BJ (cell line): ENCODE data around the gene NAT8. TPM values are rescaled to one million over a fixed set of nuclear protein-coding genes. Genes with fewer than 3 reads are reported as not detected.
"Not testable (repeated sequence)": the region's sequence is repeated elsewhere in the genome, so short reads cannot be mapped to it uniquely, and the experiment has no call there.

Experiments used
- CTCF ChIA-PET: fragments of 350-600 bp; formaldehyde crosslinking; extraction: SDS; loops from one replicate; lab custom pipeline; 2021; ENCODE audit warnings: antibody characterized with exemption, inconsistent platforms; lab: Yijun Ruan, JAX
- POLR2A ChIA-PET: fragments of 300-600 bp; sonication (Branson Sonifier 250); formaldehyde crosslinking; extraction: SDS; loops from one replicate; lab custom pipeline; 2021; ENCODE audit warnings: antibody characterized with exemption; lab: Charles Lee
- DNase-seq: peaks from one replicate; pipeline ENCODE4 v3.0.0-alpha.2; 2011; ENCODE audit warnings: low read depth
- H3K27me3 ChIP-seq: 2 replicates; pipeline ENCODE4 v1.6.0; 2011; ENCODE audit warnings: low read length; ENCODE audit not compliant: control insufficient read depth, insufficient read depth
- H3K36me3 ChIP-seq: 2 replicates; pipeline ENCODE4 v1.5.1; 2011; ENCODE audit warnings: low read length; ENCODE audit not compliant: control insufficient read depth, insufficient read depth
- H3K4me3 ChIP-seq: 2 replicates; pipeline ENCODE4 v1.5.1; 2011; ENCODE audit warnings: low read depth, mild to moderate bottlenecking, control low read depth, low read length
- polyA plus RNA-seq: library from polyadenylated mRNA; depleted of rRNA; stranded (reverse); fragments of >200 nt; gene quantifications from 2 replicates; pipeline ENCODE4 v1.2.3, GENCODE V29; 2011
- TF ChIP-seq, protein P1 (sequence below): IDR thresholded peaks from 2 replicates; pipeline ENCODE4 v1.5.1; 2011; ENCODE audit warnings: low read depth, mild to moderate bottlenecking, control low read depth, inconsistent platforms, low read length, moderate library complexity; ENCODE audit not compliant: insufficient read depth

NAT8 gene
- polyA plus RNA-seq, 1 experiment, result not detected

- no peak for DNase-seq
- no peaks in the 10 kb centered on the region for H3K27me3 ChIP-seq
- no peak overlapping the region for H3K4me3 ChIP-seq
- no peaks in the 10 kb centered on the region for H3K36me3 ChIP-seq
- ChIA-PET POLR2A (no interaction called here), CTCF (no interaction called here)
- TF ChIP-seq, protein P1, sequence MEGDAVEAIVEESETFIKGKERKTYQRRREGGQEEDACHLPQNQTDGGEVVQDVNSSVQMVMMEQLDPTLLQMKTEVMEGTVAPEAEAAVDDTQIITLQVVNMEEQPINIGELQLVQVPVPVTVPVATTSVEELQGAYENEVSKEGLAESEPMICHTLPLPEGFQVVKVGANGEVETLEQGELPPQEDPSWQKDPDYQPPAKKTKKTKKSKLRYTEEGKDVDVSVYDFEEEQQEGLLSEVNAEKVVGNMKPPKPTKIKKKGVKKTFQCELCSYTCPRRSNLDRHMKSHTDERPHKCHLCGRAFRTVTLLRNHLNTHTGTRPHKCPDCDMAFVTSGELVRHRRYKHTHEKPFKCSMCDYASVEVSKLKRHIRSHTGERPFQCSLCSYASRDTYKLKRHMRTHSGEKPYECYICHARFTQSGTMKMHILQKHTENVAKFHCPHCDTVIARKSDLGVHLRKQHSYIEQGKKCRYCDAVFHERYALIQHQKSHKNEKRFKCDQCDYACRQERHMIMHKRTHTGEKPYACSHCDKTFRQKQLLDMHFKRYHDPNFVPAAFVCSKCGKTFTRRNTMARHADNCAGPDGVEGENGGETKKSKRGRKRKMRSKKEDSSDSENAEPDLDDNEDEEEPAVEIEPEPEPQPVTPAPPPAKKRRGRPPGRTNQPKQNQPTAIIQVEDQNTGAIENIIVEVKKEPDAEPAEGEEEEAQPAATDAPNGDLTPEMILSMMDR, result no peak
Observed at GRCh38 chr2:73640511-73640911, 1.7 kb downstream of the NAT8 start.

DNA sequence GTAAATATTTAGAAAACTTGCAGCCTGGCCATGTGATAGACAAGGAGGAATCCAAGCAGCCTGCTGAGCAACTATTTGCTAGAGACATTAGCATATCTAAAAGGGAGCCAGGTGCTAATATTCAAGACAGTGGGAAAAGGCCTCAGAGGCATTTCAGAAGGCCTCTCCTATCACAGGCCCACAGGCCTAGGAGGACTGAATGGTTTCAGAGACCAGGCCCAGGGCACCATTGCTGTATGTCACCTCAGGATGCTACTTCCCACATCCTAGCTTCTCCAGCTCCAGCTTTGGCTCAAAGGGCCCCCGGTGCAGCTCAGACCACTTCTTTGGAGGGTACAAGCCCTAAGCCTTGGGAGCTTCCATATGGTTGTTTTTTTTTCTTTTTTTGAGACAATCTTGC is 3.8 kb downstream of the NAT8 start:
- no peak for DNase-seq
- TF ChIP-seq, protein P1, result no peak
- Histone ChIP-seq H3K36me3 (no peaks in the 10 kb centered on the region), H3K27me3 (no peaks in the 10 kb centered on the region), H3K4me3 (no peak overlapping the region)
- POLR2A ChIA-PET, result no interaction called here
- CTCF ChIA-PET, result no interaction called here

DNA sequence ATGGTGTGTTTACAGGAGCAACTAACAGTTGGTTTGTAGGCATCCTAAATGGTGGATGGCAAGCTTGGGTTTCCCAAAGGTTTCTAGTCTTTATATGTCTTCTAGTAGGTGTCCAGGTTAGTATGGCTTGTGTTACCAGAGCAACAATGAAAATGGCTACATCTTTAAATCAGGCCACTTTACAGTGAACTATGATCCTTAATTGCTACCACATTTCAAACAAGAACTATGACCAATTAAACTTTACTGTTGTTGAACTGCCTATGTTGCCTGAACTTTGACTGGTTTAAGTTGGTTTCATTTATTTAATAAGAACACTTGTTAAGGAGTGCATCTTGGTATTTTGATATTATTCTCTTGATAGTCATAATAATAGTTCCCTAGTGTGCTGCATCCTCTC is 5.2 kb downstream of the NAT8 start:
- H3K36me3 ChIP-seq, result not testable (repeated sequence)
- CTCF ChIA-PET, result interaction anchor here (1.4 kb wide), 1 partner anchor 13 kb away, joined by 3 read pairs; no protein-coding TSS in a partner anchor

GRCh38 chr2:73630662-73631266 is 11.5 kb downstream of the NAT8 start:
- POLR2A ChIA-PET, DNase-seq, CTCF ChIA-PET: not testable (repeated sequence)

More for the DNA sequence above, 5.2 kb downstream of the NAT8 start:
- DNase-seq, POLR2A ChIA-PET, H3K4me3 ChIP-seq, H3K27me3 ChIP-seq: not testable (repeated sequence)

GRCh38 chr2:73628493-73628892 is 13.7 kb downstream of the NAT8 start:
- CTCF ChIA-PET, DNase-seq: not testable (repeated sequence)

More at GRCh38 chr2:73630662-73631266, 11.5 kb downstream of the NAT8 start:
- H3K27me3 ChIP-seq, H3K4me3 ChIP-seq, H3K36me3 ChIP-seq: not testable (repeated sequence)
- TF ChIP-seq, protein P1, result peak; percentile 64

GRCh38 chr2:73626237-73626636 is 16.0 kb downstream of the NAT8 start:
- DNase-seq, CTCF ChIA-PET, H3K4me3 ChIP-seq, POLR2A ChIA-PET, H3K36me3 ChIP-seq, H3K27me3 ChIP-seq: not testable (repeated sequence)

More at GRCh38 chr2:73628493-73628892, 13.7 kb downstream of the NAT8 start:
- H3K4me3 ChIP-seq, H3K36me3 ChIP-seq, H3K27me3 ChIP-seq, POLR2A ChIA-PET: not testable (repeated sequence)

DNA sequence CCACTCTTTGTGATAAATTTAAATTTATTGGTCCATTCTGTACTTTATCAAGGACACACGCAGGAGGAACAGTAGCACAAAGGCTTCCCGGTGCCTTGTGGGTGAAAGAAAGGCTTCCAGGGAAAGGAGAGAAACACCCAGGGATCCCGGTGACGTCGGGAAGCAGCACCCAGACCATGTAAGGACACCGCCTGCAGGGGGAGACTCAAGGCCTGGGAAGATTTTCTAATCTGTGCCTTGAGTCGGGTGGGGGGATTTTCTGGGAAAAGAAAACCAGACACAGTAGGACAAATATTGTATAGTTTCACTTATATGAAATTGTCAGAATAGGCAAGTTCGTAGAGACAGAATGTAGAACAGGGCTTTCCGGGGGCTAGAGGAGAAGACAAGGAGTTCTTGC is 17.6 kb downstream of the NAT8 start:
- CTCF ChIA-PET, H3K4me3 ChIP-seq, POLR2A ChIA-PET, DNase-seq, H3K36me3 ChIP-seq, H3K27me3 ChIP-seq: not testable (repeated sequence)

DNA sequence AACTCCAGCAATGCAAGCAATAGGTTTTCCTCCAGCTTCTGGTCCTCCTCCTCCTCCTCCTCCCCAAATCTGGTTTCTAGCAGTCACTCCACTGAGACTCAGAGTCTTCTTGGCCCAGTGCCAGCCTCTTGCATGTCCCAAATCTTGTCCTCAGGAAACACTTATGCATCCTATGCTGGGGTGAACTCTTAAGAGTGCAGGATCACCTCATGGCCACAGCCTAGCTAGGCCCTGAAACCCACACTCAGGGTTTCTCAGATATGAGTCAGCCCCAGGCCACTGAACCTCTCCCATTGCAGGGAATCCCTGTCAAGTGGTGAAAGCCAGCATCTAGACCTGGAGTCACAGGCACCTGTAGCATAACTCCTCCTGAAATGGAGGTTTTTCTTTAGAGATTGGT is 18.2 kb downstream of the NAT8 start:
- DNase-seq, H3K27me3 ChIP-seq, CTCF ChIA-PET, POLR2A ChIA-PET, H3K4me3 ChIP-seq, H3K36me3 ChIP-seq: not testable (repeated sequence)

GRCh38 chr2:73619925-73620324 is 22.3 kb downstream of the NAT8 start:
- H3K27me3 ChIP-seq, H3K36me3 ChIP-seq, DNase-seq, POLR2A ChIA-PET, CTCF ChIA-PET, H3K4me3 ChIP-seq: not testable (repeated sequence)
